ENCODE measurements around the gene AHDC1. TPM values are rescaled to one million over a fixed set of nuclear protein-coding genes. Genes with fewer than 3 reads are reported as not detected.

The AHDC1 gene
- total and polyA plus RNA-seq, 9 of the 15 experiments (the other 6 are each of a cell fraction or from before 2014, with no cell fraction given), result 0.21 to 36.4 (median 4.7) TPM

DNA sequence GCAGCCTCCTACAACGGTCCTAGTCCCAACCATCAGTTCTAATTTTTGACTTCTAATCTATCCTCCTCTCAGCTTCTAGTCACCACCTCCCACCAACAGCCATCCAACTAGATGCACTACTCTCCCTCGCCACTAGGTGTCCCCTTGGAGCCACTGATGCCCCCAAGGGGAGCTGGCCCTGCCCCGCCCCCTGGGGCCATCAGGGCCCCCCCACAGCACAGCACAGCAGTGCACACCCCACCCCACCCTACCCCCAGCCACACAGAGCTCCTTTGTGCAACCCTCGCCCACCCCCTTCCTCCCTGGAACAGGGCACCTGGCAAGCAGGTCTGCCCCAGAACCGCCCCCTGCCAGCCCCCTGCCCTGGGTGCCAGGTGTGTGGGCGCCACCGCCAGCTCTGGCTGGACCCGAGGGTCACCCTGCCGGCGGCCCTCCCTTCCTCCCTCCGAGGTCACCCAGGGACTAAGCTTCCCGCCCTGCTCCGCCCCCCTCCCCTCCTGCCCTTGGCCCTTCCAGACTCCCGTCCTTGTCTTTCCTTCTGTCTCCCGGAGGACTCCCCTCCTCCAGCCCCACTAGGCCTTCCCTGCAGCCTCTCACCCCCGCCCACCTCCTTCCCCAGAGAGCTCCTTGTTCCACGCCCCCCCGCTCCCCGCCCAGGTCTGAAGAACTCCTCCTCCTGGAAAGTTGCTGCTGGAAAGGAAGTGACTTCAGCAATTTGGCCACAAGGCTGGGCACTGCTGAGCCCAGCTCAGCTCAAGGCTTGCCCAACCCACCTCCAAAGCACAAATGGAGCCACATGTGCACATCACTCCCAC lies 47.0 kb downstream of the AHDC1 start (continued):
- TF ChIP-seq, protein P1, sequence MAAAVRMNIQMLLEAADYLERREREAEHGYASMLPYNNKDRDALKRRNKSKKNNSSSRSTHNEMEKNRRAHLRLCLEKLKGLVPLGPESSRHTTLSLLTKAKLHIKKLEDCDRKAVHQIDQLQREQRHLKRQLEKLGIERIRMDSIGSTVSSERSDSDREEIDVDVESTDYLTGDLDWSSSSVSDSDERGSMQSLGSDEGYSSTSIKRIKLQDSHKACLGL (CRISPR knock-in tag; IDR thresholded peaks at IDR 0.05; ENCODE audit: borderline replicate concordance, poor library complexity, severe bottlenecking), result no peak
- peak; percentile 51 to 96; a peak in 2 of 4 replicates for TF ChIP-seq MAZ (CRISPR knock-in tag; conservative IDR thresholded peaks at IDR 0.05 in 1 of 2, IDR thresholded peaks at IDR 0.05 in 1 of 2)
- TF ChIP-seq, protein P2, sequence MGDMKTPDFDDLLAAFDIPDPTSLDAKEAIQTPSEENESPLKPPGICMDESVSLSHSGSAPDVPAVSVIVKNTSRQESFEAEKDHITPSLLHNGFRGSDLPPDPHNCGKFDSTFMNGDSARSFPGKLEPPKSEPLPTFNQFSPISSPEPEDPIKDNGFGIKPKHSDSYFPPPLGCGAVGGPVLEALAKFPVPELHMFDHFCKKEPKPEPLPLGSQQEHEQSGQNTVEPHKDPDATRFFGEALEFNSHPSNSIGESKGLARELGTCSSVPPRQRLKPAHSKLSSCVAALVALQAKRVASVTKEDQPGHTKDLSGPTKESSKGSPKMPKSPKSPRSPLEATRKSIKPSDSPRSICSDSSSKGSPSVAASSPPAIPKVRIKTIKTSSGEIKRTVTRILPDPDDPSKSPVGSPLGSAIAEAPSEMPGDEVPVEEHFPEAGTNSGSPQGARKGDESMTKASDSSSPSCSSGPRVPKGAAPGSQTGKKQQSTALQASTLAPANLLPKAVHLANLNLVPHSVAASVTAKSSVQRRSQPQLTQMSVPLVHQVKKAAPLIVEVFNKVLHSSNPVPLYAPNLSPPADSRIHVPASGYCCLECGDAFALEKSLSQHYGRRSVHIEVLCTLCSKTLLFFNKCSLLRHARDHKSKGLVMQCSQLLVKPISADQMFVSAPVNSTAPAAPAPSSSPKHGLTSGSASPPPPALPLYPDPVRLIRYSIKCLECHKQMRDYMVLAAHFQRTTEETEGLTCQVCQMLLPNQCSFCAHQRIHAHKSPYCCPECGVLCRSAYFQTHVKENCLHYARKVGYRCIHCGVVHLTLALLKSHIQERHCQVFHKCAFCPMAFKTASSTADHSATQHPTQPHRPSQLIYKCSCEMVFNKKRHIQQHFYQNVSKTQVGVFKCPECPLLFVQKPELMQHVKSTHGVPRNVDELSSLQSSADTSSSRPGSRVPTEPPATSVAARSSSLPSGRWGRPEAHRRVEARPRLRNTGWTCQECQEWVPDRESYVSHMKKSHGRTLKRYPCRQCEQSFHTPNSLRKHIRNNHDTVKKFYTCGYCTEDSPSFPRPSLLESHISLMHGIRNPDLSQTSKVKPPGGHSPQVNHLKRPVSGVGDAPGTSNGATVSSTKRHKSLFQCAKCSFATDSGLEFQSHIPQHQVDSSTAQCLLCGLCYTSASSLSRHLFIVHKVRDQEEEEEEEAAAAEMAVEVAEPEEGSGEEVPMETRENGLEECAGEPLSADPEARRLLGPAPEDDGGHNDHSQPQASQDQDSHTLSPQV (IDR thresholded peaks at IDR 0.05), result peak; percentile 20; the same call in 1 of the 2 replicates
- TF ChIP-seq CREB1 (IDR thresholded peaks at IDR 0.05), result no peak
- TF ChIP-seq CREB1 (CRISPR knock-in tag; IDR thresholded peaks at IDR 0.05), result peak; percentile 10
- no peak; the same call in 1 of the 2 replicates for TF ChIP-seq ZEB2 (IDR thresholded peaks at IDR 0.05)
- no peak for TF ChIP-seq WHSC1 (IDR thresholded peaks at IDR 0.05; ENCODE audit: low read length)
- no peak for TF ChIP-seq ZFP30 (CRISPR knock-in tag; IDR thresholded peaks at IDR 0.05; ENCODE audit: borderline replicate concordance)
- TF ChIP-seq FUS (optimal IDR thresholded peaks at IDR 0.05; ENCODE audit: low read depth, low read length), result no peak
- TF ChIP-seq RBM25 (IDR thresholded peaks at IDR 0.05; ENCODE audit: low read depth, low read length, severe bottlenecking), result no peak
- TF ChIP-seq U2AF2 (optimal IDR thresholded peaks at IDR 0.05; ENCODE audit: low read depth, low read length), result no peak
- TF ChIP-seq LCOR (CRISPR knock-in tag; IDR thresholded peaks at IDR 0.05), result no peak
- TF ChIP-seq PHB (CRISPR knock-in tag; IDR thresholded peaks at IDR 0.05), result no peak
- TF ChIP-seq, protein P3, sequence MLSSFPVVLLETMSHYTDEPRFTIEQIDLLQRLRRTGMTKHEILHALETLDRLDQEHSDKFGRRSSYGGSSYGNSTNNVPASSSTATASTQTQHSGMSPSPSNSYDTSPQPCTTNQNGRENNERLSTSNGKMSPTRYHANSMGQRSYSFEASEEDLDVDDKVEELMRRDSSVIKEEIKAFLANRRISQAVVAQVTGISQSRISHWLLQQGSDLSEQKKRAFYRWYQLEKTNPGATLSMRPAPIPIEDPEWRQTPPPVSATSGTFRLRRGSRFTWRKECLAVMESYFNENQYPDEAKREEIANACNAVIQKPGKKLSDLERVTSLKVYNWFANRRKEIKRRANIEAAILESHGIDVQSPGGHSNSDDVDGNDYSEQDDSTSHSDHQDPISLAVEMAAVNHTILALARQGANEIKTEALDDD (IDR thresholded peaks at IDR 0.05), result peak; percentile 56; the same call in 1 of the 2 replicates
- no peak for TF ChIP-seq NR1H2 (CRISPR knock-in tag; IDR thresholded peaks at IDR 0.05)
- TF ChIP-seq, protein P4, sequence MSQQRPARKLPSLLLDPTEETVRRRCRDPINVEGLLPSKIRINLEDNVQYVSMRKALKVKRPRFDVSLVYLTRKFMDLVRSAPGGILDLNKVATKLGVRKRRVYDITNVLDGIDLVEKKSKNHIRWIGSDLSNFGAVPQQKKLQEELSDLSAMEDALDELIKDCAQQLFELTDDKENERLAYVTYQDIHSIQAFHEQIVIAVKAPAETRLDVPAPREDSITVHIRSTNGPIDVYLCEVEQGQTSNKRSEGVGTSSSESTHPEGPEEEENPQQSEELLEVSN (IDR thresholded peaks at IDR 0.05; ENCODE audit: borderline replicate concordance in 1 of 2, extremely low read depth in 1 of 2, insufficient read depth in 1 of 2, insufficient read length in 1 of 2, low read depth in 1 of 2, low read length in 1 of 2, poor library complexity in 1 of 2, severe bottlenecking in 1 of 2), result peak in 1 of 2 experiments; percentile 22
- no peak for TF ChIP-seq E2F3 (CRISPR knock-in tag; IDR thresholded peaks at IDR 0.05)
- TF ChIP-seq, protein P5, sequence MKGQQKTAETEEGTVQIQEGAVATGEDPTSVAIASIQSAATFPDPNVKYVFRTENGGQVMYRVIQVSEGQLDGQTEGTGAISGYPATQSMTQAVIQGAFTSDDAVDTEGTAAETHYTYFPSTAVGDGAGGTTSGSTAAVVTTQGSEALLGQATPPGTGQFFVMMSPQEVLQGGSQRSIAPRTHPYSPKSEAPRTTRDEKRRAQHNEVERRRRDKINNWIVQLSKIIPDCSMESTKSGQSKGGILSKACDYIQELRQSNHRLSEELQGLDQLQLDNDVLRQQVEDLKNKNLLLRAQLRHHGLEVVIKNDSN (CRISPR knock-in tag; IDR thresholded peaks at IDR 0.05), result no peak
- no peak for TF ChIP-seq ZNF324 (CRISPR knock-in tag; IDR thresholded peaks at IDR 0.05)
- no peak for TF ChIP-seq HMG20A (CRISPR knock-in tag; conservative IDR thresholded peaks at IDR 0.05)

Measured in K562 (cell line).